ENCODE results near the gene RUNX2. TPM values are rescaled to one million over a fixed set of nuclear protein-coding genes. Genes with fewer than 3 reads are reported as not detected.
"Not testable (repeated sequence)": the region's sequence is repeated elsewhere in the genome, so short reads cannot be mapped to it uniquely, and the experiment has no call there.

RUNX2 gene
- total RNA-seq, 1 donor from 2014 or later: under 0.01 TPM

- no peak for DNase-seq
Measured at GRCh38 chr6:45527210-45527609, 199.1 kb downstream of the RUNX2 start.

- DNase-seq: no peak
Measured at GRCh38 chr6:45531999-45532595, 204.0 kb downstream of the RUNX2 start.

- DNase-seq: no peak
Measured at GRCh38 chr6:45532721-45533210, 204.6 kb downstream of the RUNX2 start.

GRCh38 chr6:45533386-45533785 lies 205.3 kb downstream of the RUNX2 start:
- peak; percentile 9 for DNase-seq

- no peak for DNase-seq
Measured at GRCh38 chr6:45535933-45536332, 207.8 kb downstream of the RUNX2 start.

- no peak for DNase-seq
Measured at GRCh38 chr6:45537539-45537938, 209.4 kb downstream of the RUNX2 start.

- DNase-seq: no peak
Measured at GRCh38 chr6:45538641-45539547, 210.8 kb downstream of the RUNX2 start.

- DNase-seq: no peak
Measured at GRCh38 chr6:45540375-45540920, 212.3 kb downstream of the RUNX2 start.

GRCh38 chr6:45541934-45542333 lies 213.8 kb downstream of the RUNX2 start:
- DNase-seq: no peak

GRCh38 chr6:45543298-45544235 lies 215.4 kb downstream of the RUNX2 start:
- DNase-seq: no peak

GRCh38 chr6:45545416-45545815 lies 217.3 kb downstream of the RUNX2 start:
- DNase-seq: no peak

- no peak for DNase-seq
Measured at GRCh38 chr6:45548657-45549515, 220.8 kb downstream of the RUNX2 start.

- DNase-seq: no peak
Measured at GRCh38 chr6:45552536-45552935, 224.4 kb downstream of the RUNX2 start.

- no peak for DNase-seq
Measured at GRCh38 chr6:45553730-45554344, 225.7 kb downstream of the RUNX2 start.

GRCh38 chr6:45554591-45554990 lies 226.5 kb downstream of the RUNX2 start:
- no peak for DNase-seq

- no peak for DNase-seq
Measured at GRCh38 chr6:45555981-45556771, 228.0 kb downstream of the RUNX2 start.

GRCh38 chr6:45556828-45557227 lies 228.7 kb downstream of the RUNX2 start:
- DNase-seq: no peak

GRCh38 chr6:45557454-45557853 lies 229.3 kb downstream of the RUNX2 start:
- no peak for DNase-seq

- no peak for DNase-seq
Measured at GRCh38 chr6:45558858-45559257, 230.7 kb downstream of the RUNX2 start.

- not testable (repeated sequence) for DNase-seq
Measured at GRCh38 chr6:45560321-45560820, 232.2 kb downstream of the RUNX2 start.
